LNCAP (cell line): ENCODE data around the gene IRF6.

ENCODE experiments used
- TF ChIP-seq, protein P1 (sequence below): fragments of 450-650 bp; IDR thresholded peaks from 2 replicates; pipeline ENCODE4 v1.5.1; 2017; ENCODE audit warnings: mild to moderate bottlenecking

The IRF6 gene

DNA sequence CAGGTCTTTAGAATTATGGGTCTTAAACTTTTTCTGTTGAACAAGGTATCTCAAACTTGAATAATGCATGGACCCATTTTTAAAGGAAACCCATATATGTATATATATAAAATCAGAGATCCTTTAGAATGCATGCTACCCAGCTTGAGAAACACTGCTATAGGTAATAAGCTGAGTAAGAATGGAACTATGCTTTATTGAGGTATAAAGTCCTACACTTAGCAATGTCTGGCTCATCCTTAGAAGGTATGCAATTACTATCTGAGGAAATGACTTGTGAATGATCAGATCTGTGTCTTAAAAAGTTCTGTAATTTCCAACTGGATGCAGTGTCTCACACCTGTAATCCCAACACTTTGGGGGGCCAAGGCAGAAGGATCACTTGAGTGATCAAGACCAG is 38.8 kb downstream of the IRF6 start:
- TF ChIP-seq, protein P1, sequence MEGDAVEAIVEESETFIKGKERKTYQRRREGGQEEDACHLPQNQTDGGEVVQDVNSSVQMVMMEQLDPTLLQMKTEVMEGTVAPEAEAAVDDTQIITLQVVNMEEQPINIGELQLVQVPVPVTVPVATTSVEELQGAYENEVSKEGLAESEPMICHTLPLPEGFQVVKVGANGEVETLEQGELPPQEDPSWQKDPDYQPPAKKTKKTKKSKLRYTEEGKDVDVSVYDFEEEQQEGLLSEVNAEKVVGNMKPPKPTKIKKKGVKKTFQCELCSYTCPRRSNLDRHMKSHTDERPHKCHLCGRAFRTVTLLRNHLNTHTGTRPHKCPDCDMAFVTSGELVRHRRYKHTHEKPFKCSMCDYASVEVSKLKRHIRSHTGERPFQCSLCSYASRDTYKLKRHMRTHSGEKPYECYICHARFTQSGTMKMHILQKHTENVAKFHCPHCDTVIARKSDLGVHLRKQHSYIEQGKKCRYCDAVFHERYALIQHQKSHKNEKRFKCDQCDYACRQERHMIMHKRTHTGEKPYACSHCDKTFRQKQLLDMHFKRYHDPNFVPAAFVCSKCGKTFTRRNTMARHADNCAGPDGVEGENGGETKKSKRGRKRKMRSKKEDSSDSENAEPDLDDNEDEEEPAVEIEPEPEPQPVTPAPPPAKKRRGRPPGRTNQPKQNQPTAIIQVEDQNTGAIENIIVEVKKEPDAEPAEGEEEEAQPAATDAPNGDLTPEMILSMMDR: no peak

DNA sequence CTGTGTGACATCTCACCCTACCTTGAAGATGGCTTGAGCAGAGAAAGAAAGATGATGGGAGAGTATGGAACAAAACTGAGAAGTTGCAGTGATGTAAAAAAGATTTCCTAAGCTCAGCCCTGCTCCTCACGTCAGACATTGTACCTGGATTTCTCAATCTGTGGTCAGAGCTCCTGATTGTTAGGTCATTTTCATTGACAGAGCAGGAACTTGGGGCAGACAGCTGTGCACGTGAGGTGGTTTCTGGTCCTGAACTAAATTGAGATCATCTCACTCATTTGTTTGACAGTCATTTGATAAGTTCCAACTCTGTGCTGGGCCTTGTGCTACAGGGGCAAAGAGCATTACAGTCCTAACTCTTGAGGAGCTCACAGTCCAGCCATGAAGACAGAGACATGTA is 39.9 kb downstream of the IRF6 start:
- TF ChIP-seq, protein P1: no peak

DNA sequence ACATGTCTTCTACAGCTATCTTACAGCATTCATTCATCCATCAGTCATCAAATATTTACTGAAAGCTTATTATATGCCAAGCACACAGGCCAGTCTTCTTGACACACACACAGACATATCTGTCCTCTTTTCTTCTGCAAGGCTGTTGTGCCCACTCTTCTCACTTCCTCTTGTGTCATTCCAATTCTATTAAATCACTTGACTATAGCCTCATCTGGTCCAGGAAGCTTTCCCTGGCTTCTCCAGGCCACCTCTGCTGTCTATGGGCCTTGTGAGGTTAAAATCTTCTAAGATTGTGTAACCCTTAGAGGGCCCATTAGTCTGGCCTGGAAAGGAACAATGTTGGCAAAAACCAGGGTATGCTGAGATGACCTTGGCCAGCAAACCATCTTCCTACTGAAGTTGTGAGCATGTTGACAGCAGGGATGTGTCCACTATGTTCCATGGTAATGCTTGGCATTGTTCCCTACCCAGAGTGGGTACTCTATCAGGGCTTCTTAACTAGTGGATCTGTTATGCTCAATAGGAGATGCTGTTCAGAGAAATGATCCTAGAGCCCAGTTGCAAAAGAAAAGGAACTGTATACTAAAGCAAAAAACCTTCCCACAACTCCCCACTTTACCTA is 44.8 kb downstream of the IRF6 start:
- TF ChIP-seq, protein P1: no peak

DNA sequence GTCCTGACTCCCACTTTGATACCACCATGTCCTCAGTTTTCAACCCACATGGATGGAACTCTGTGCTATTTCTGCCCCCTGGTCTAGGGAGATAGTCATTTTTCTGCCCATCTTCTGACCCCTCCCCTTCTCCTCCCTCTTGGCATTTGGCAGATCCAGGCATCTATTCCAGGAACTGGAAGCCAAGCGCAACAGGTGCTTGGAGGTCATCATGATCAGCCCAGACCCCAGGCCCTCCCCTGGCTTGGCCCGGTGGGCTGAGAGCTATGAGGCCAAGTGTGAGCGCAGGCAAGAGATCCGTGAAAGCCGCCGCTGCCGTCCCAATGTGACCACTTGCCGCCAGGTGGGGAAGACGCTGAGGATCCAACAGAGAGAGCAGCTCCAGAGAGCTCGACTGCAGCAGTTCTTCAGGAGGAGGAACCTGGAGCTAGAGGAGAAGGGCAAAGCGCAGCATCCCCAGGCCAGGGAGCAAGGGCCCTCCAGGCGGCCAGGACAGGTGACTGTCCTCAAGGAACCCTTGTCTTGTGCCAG is 46.0 kb downstream of the IRF6 start:
- TF ChIP-seq, protein P1: no peak

DNA sequence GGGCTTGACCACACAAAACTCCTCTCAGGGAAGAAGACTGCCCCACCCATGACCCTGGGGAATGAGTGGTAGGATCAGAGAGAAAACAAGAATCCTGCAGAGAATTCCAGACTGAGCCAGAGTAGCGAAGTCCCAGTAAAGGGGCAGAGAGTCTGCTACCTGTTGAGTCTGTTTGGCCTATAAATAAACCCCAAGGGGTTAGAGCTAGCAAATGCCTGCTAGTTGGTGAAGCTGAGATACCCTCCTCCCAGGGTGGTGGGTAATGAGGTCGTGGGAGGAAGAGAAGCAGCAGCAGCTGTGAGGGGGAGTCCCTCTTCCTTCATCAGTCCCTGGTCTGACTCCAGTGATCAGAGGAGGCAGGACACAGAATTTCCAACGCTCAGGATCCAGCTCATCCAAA is 47.5 kb downstream of the IRF6 start:
- TF ChIP-seq, protein P1: no peak

DNA sequence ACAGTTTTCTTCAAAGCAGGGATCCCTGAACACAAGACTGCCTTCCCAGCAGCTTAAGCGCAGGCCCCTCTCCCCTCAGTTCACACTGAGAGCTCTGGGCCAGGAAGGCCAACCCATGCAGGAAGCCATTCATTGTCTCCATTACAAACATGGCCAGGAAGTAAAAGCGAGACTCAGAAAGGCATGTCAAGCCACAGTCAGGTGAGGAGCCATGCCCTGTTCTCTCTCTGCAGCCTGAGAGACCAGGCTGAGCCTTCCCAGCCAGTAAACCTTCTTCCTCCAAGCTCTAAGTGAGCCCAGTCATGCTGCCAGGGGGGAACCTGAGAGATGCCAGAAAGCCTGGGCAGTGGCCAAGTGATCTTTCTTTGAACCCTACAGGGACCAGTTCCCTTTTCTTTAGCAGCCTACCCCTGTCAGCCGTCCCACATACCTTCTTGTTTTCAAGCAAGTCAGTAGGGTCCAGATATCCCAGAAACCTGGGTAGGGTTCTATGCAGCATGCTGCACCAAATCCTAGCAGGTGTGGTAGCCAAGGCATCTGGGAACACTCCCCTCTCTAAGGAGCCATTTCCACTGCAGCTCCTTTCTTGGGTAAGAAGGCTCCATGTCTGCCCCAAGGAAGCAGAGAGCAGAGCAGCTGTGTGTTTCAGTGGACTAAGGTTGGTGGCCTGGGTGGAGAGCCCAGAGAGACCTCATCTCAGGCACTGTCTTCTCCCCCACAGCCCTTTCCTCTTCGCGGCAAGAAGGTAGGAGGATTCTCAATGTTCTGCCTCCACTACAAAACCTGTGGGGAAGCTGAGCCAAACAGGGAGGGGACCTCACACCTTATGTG is 49.1 kb downstream of the IRF6 start:
- TF ChIP-seq, protein P1: no peak

DNA sequence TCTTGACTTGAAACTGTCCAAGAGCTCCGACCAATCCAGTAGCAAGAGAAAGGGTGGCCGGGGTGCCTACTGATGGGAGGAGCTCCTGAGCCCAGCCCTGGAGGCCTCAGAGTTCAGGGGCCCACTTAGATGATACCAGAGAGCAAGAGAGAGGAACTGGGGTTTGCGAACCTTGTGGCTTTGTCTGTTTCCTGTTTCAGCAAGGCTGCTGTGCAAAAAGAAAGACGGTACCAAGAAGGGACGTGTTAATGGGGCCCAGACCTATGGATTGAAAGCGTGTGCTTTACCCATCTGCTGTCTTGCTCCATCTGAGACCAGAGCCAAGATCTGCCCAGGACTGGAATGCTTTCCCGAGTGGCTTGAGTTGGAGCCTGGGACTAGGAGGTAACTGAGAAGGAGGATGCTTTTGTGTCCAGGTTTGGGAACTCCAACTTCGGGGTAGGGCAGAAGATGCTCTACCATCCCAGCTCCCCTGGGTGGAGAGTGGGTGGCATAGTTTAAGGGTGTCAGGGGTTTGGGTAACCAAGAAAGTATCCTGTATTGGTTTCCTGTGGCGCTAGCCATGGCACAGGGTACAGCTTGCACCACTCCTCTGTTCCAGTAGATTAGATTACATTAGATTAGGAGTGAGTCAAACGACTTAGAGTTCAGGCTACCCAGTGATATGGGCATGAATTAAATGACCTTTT is 49.9 kb downstream of the IRF6 start, which contains the start of gene TRAF3IP3:
Gene TRAF3IP3, plus strand, starts transcription at position 128 of the 689 bp plus-strand sequence. CDS start 3,987 bp downstream, outside the sequence.
- TF ChIP-seq, protein P1: no peak
